Kidney capillary endothelial cell (primary cell): ENCODE results near the gene CRCP.
A peak's percentile ranks its signal among the peaks of the same experiment; 100 is the strongest.
"Not testable (repeated sequence)": the region's sequence is repeated elsewhere in the genome, so short reads cannot be mapped to it uniquely, and the experiment has no call there.

Experiments
- DNase-seq: peaks from one replicate; pipeline ENCODE4 v3.0.0-alpha.2; 2018; ENCODE audit warnings: low spot score

Gene CRCP

GRCh38 chr7:66156035-66156434, 41.4 kb downstream of the CRCP start:
- not testable (repeated sequence) for DNase-seq

GRCh38 chr7:66157060-66157459, 42.4 kb downstream of the CRCP start:
- no peak for DNase-seq

GRCh38 chr7:66162622-66163021, 48.0 kb downstream of the CRCP start:
- no peak for DNase-seq

GRCh38 chr7:66163186-66163610, 48.6 kb downstream of the CRCP start:
- DNase-seq: no peak

- no peak for DNase-seq
Measured at GRCh38 chr7:66164356-66164755, 49.7 kb downstream of the CRCP start.

- peak; percentile 27 for DNase-seq
Measured at GRCh38 chr7:66167773-66168387, 53.2 kb downstream of the CRCP start.

GRCh38 chr7:66169616-66170015, 55.0 kb downstream of the CRCP start:
- DNase-seq: no peak

GRCh38 chr7:66170309-66171231, 55.9 kb downstream of the CRCP start:
- DNase-seq: no peak

GRCh38 chr7:66172536-66173401, 58.1 kb downstream of the CRCP start:
- DNase-seq: not testable (repeated sequence)

- no peak for DNase-seq
Measured at GRCh38 chr7:66173856-66174255, 59.2 kb downstream of the CRCP start.

- DNase-seq: not testable (repeated sequence)
Measured at GRCh38 chr7:66175006-66175405, 60.4 kb downstream of the CRCP start.

GRCh38 chr7:66176914-66177313, 62.3 kb downstream of the CRCP start:
- no peak for DNase-seq

- DNase-seq: no peak
Measured at GRCh38 chr7:66178258-66178657, 63.6 kb downstream of the CRCP start.

- DNase-seq: no peak
Measured at GRCh38 chr7:66181329-66181728, 66.7 kb downstream of the CRCP start.

- no peak for DNase-seq
Measured at GRCh38 chr7:66181845-66182244, 67.2 kb downstream of the CRCP start.

- DNase-seq: no peak
Measured at GRCh38 chr7:66182920-66183319, 68.3 kb downstream of the CRCP start.

GRCh38 chr7:66183700-66184099, 69.1 kb downstream of the CRCP start:
- DNase-seq: no peak

GRCh38 chr7:66185680-66186187, 71.1 kb downstream of the CRCP start:
- no peak for DNase-seq

GRCh38 chr7:66186991-66187390, 72.3 kb downstream of the CRCP start:
- DNase-seq: no peak

- DNase-seq: no peak
Measured at GRCh38 chr7:66187905-66188304, 73.3 kb downstream of the CRCP start.

- no peak for DNase-seq
Measured at GRCh38 chr7:66188645-66189044, 74.0 kb downstream of the CRCP start.
